WTC11 (cell line): Measurements from ENCODE around the gene ZNF385A. TPM values are rescaled to one million over a fixed set of nuclear protein-coding genes. Genes with fewer than 3 reads are reported as not detected.
"Not testable (repeated sequence)": the region's sequence is repeated elsewhere in the genome, so short reads cannot be mapped to it uniquely, and the experiment has no call there.

ENCODE experiments used
- ATAC-seq: fragments of 200-7000 bp; cut with Tn5 transposase; 2 replicates; pipeline ENCODE4 v1.10.0; 2021; ENCODE audit warnings: mild to moderate bottlenecking, moderate library complexity
- CTCF ChIA-PET: fragments of 300-600 bp; sonication (Branson Sonifier 250); formaldehyde crosslinking; loops from one replicate; lab custom pipeline; 2021; ENCODE audit warnings: antibody characterized with exemption; lab: Charles Lee
- POLR2A ChIA-PET: fragments of 350-600 bp; sonication (Branson Sonifier 250); formaldehyde crosslinking; loops from one replicate; lab custom pipeline; 2021; ENCODE audit warnings: antibody characterized with exemption; lab: Charles Lee
- DNase-seq: peaks from one replicate; pipeline ENCODE4 v3.0.0; 2021; ENCODE audit warnings: low spot score
- H3K27ac Mint-ChIP-seq: 2 replicates; pipeline ENCODE4 v1.8.0; 2021; ENCODE audit warnings: mixed read lengths
- H3K27me3 Mint-ChIP-seq: 2 replicates; pipeline ENCODE4 v1.8.0; 2021; ENCODE audit warnings: low read depth, mild to moderate bottlenecking, moderate library complexity, mixed read lengths
- H3K36me3 Mint-ChIP-seq: 2 replicates; pipeline ENCODE4 v1.8.0; 2021; ENCODE audit warnings: mixed read lengths
- H3K4me1 Mint-ChIP-seq: 2 replicates; pipeline ENCODE4 v1.8.0; 2022; ENCODE audit warnings: mixed read lengths
- H3K4me3 Mint-ChIP-seq: 2 replicates; pipeline ENCODE4 v1.8.0; 2021; ENCODE audit warnings: mild to moderate bottlenecking, moderate library complexity, mixed read lengths
- H3K9me3 Mint-ChIP-seq: 2 replicates; pipeline ENCODE4 v1.8.0; 2021; ENCODE audit warnings: mixed read lengths
- NFE2L1 ChIP-seq: sonication (generic); formaldehyde crosslinking; IDR thresholded peaks from 2 replicates; pipeline ENCODE4 v1.8.1; 2023; ENCODE audit warnings: missing genetic modification reagents
- OVOL2 ChIP-seq: fragments of 250-450 bp; sonication (Bioruptor Pico); IDR thresholded peaks from 2 replicates; pipeline ENCODE4 v1.9.0; 2021; ENCODE audit warnings: mild to moderate bottlenecking, borderline replicate concordance
- ZNF121 ChIP-seq: sonication (generic); formaldehyde crosslinking; IDR thresholded peaks from 2 replicates; pipeline ENCODE4 v1.8.0; 2023; ENCODE audit warnings: missing genetic modification reagents
- total RNA-seq: library from RNA; stranded (reverse); gene quantifications from 3 replicates; pipeline ENCODE4 v1.2.3, GENCODE V29; 2021
- TF ChIP-seq, protein P1 (sequence below): fragments of 200-600 bp; IDR thresholded peaks from 2 replicates; pipeline ENCODE4 v1.8.0; 2022; ENCODE audit warnings: antibody characterized with exemption
- TF ChIP-seq, protein P2 (sequence below): sonication (generic); formaldehyde crosslinking; conservative IDR thresholded peaks from 2 replicates; pipeline ENCODE4 v1.8.1; 2022; ENCODE audit warnings: mild to moderate bottlenecking, missing genetic modification reagents
- TF ChIP-seq, protein P3 (sequence below): fragments of 250-450 bp; sonication (Bioruptor Pico); IDR thresholded peaks from 2 replicates; pipeline ENCODE4 v1.9.0; 2021; ENCODE audit warnings: mild to moderate bottlenecking
- TF ChIP-seq, protein P4 (sequence below): sonication (generic); formaldehyde crosslinking; IDR thresholded peaks from 2 replicates; pipeline ENCODE4 v1.8.1; 2022; ENCODE audit warnings: mild to moderate bottlenecking, missing genetic modification reagents, moderate library complexity, borderline replicate concordance
- TF ChIP-seq, protein P5 (sequence below): sonication (generic); formaldehyde crosslinking; IDR thresholded peaks from 2 replicates; pipeline ENCODE4 v1.8.0; 2022; ENCODE audit warnings: mild to moderate bottlenecking, missing genetic modification reagents
- TF ChIP-seq, protein P6 (sequence below): fragments of 250-450 bp; sonication (Bioruptor Pico); IDR thresholded peaks from 2 replicates; pipeline ENCODE4 v1.9.0; 2021; ENCODE audit warnings: mild to moderate bottlenecking, borderline replicate concordance

The ZNF385A gene
- total RNA-seq, 1 experiment from 2014 or later: 23.5 TPM

DNA sequence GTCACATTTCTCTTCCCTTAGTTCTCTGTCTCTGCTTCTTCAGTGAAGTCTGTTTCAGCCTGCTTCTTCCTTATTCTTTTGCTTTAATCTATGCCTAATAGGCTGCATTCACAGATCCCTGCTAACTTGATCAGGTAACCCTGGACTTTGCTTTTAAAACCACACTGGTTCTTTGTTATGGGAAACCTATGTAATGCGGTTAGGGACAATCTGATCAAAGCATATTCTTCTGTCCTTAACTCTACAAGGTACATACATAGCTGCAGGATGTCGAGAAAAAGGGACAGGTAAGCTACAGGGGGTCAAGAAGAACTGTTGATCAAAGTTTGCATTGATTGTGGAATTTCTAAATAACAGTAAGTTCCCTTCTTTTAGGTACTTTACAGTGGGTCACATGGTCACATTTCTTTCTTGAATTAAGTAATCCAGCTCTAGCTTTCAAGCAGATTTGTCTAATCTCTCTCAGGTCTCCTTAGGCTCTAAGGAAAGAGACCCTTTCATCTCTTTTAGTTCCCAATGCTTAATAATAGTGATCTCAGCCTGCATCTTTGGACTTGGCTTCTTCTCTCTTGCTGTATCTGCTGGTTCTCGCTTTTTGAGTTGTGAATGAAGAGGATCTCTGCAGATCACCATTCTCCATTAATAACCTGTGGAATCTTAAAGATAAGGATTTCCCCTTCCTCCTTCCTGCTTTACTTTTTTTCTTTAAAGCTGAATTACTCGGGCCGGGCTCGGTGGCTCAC, 55.8 kb downstream of the ZNF385A start:
- ChIA-PET POLR2A (no interaction called here), CTCF (interaction anchor here (1.0 to 5.8 kb wide), 6 partner anchors 7 to 71 kb away, joined by 3 to 96 read pairs (median 4); no protein-coding TSS in a partner anchor)
- Mint-ChIP-seq H3K36me3 (no peaks in the 10 kb centered on the region), H3K9me3 (no peaks in the 10 kb centered on the region), H3K4me1 (peaks cover 33% of the 10 kb centered on the region), H3K27me3 (no peaks in the 10 kb centered on the region), H3K4me3 (no peak overlapping the region), H3K27ac (no peak overlapping the region; the same call in 1 of the 2 replicates)
- ATAC-seq: no peak
- TF ChIP-seq NFE2L1 (CRISPR knock-in tag) (no peak), OVOL2 (no peak), ZNF121 (CRISPR knock-in tag) (no peak)
- TF ChIP-seq, protein P1, sequence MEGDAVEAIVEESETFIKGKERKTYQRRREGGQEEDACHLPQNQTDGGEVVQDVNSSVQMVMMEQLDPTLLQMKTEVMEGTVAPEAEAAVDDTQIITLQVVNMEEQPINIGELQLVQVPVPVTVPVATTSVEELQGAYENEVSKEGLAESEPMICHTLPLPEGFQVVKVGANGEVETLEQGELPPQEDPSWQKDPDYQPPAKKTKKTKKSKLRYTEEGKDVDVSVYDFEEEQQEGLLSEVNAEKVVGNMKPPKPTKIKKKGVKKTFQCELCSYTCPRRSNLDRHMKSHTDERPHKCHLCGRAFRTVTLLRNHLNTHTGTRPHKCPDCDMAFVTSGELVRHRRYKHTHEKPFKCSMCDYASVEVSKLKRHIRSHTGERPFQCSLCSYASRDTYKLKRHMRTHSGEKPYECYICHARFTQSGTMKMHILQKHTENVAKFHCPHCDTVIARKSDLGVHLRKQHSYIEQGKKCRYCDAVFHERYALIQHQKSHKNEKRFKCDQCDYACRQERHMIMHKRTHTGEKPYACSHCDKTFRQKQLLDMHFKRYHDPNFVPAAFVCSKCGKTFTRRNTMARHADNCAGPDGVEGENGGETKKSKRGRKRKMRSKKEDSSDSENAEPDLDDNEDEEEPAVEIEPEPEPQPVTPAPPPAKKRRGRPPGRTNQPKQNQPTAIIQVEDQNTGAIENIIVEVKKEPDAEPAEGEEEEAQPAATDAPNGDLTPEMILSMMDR: no peak
- TF ChIP-seq, protein P2, sequence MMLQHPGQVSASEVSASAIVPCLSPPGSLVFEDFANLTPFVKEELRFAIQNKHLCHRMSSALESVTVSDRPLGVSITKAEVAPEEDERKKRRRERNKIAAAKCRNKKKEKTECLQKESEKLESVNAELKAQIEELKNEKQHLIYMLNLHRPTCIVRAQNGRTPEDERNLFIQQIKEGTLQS (CRISPR knock-in tag): no peak
- TF ChIP-seq, protein P3, sequence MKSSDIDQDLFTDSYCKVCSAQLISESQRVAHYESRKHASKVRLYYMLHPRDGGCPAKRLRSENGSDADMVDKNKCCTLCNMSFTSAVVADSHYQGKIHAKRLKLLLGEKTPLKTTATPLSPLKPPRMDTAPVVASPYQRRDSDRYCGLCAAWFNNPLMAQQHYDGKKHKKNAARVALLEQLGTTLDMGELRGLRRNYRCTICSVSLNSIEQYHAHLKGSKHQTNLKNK (CRISPR knock-in tag): no peak
- TF ChIP-seq, protein P4, sequence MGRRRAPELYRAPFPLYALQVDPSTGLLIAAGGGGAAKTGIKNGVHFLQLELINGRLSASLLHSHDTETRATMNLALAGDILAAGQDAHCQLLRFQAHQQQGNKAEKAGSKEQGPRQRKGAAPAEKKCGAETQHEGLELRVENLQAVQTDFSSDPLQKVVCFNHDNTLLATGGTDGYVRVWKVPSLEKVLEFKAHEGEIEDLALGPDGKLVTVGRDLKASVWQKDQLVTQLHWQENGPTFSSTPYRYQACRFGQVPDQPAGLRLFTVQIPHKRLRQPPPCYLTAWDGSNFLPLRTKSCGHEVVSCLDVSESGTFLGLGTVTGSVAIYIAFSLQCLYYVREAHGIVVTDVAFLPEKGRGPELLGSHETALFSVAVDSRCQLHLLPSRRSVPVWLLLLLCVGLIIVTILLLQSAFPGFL (CRISPR knock-in tag): no peak
- TF ChIP-seq, protein P5, sequence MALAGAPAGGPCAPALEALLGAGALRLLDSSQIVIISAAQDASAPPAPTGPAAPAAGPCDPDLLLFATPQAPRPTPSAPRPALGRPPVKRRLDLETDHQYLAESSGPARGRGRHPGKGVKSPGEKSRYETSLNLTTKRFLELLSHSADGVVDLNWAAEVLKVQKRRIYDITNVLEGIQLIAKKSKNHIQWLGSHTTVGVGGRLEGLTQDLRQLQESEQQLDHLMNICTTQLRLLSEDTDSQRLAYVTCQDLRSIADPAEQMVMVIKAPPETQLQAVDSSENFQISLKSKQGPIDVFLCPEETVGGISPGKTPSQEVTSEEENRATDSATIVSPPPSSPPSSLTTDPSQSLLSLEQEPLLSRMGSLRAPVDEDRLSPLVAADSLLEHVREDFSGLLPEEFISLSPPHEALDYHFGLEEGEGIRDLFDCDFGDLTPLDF (CRISPR knock-in tag): no peak
- no peak for DNase-seq

DNA sequence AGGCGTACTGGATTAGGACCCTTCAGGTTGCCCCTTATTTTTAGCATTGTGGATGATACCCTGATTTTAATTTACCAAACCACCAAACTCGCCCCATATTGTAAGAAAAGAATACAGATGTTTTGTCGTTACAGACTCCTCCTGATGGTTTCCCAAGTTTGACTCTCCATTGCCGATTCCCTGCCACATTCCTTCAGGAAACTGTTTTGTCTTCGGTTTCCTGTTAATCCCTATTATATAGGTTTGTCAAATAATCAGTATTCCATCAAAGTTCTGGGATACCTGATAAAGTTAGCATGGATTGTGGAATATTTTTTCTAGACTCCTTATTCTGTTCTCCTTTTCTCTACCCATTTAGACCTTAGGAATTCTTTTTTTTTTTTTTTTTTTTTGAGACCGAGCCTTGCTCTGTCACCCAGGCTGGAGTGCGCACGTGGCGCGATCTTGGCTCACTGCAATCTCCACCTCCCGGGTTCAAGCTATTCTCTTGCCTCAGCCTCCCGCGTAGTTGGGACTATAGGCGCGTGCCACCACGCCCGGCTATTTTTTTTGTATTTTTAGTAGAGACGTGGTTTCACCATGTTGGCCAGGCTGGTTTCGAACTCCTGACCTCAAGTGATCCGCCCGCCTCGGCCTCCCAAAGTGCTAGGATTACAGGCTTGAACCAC, 59.0 kb downstream of the ZNF385A start:
- Mint-ChIP-seq H3K4me3 (peak overlapping the region; percentile 100), H3K4me1 (peaks cover 29% of the 10 kb centered on the region), H3K27ac (peak overlapping the region; percentile 98)
- ATAC-seq, H3K9me3 Mint-ChIP-seq, H3K27me3 Mint-ChIP-seq, DNase-seq, H3K36me3 Mint-ChIP-seq: not testable (repeated sequence)
- POLR2A ChIA-PET: interaction anchor here (0.6 to 2.2 kb wide), 12 partner anchors 10 to 124 kb away, joined by 3 to 21 read pairs (median 4); partner anchors contain the start of genes CBX5 and HNRNPA1
- TF ChIP-seq, protein P6, sequence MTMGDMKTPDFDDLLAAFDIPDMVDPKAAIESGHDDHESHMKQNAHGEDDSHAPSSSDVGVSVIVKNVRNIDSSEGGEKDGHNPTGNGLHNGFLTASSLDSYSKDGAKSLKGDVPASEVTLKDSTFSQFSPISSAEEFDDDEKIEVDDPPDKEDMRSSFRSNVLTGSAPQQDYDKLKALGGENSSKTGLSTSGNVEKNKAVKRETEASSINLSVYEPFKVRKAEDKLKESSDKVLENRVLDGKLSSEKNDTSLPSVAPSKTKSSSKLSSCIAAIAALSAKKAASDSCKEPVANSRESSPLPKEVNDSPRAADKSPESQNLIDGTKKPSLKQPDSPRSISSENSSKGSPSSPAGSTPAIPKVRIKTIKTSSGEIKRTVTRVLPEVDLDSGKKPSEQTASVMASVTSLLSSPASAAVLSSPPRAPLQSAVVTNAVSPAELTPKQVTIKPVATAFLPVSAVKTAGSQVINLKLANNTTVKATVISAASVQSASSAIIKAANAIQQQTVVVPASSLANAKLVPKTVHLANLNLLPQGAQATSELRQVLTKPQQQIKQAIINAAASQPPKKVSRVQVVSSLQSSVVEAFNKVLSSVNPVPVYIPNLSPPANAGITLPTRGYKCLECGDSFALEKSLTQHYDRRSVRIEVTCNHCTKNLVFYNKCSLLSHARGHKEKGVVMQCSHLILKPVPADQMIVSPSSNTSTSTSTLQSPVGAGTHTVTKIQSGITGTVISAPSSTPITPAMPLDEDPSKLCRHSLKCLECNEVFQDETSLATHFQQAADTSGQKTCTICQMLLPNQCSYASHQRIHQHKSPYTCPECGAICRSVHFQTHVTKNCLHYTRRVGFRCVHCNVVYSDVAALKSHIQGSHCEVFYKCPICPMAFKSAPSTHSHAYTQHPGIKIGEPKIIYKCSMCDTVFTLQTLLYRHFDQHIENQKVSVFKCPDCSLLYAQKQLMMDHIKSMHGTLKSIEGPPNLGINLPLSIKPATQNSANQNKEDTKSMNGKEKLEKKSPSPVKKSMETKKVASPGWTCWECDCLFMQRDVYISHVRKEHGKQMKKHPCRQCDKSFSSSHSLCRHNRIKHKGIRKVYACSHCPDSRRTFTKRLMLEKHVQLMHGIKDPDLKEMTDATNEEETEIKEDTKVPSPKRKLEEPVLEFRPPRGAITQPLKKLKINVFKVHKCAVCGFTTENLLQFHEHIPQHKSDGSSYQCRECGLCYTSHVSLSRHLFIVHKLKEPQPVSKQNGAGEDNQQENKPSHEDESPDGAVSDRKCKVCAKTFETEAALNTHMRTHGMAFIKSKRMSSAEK (CRISPR knock-in tag): 0 out of 2 replicates have a peak, but pooled peaks have one; percentile 8
- CTCF ChIA-PET: interaction anchor here (0.6 to 5.8 kb wide), 57 partner anchors 10 to 599 kb away, joined by 3 to 130 read pairs (median 5); partner anchors contain the start of genes CBX5, HNRNPA1, NFE2 and SMUG1
